Fibroblast of peridontal ligament (primary cell): ENCODE data around the gene CIC.

ENCODE experiments used
- DNase-seq: peaks from one replicate; pipeline ENCODE4 v3.0.0-alpha.2; 2010; ENCODE audit errors: extremely low read depth

Gene CIC

DNA sequence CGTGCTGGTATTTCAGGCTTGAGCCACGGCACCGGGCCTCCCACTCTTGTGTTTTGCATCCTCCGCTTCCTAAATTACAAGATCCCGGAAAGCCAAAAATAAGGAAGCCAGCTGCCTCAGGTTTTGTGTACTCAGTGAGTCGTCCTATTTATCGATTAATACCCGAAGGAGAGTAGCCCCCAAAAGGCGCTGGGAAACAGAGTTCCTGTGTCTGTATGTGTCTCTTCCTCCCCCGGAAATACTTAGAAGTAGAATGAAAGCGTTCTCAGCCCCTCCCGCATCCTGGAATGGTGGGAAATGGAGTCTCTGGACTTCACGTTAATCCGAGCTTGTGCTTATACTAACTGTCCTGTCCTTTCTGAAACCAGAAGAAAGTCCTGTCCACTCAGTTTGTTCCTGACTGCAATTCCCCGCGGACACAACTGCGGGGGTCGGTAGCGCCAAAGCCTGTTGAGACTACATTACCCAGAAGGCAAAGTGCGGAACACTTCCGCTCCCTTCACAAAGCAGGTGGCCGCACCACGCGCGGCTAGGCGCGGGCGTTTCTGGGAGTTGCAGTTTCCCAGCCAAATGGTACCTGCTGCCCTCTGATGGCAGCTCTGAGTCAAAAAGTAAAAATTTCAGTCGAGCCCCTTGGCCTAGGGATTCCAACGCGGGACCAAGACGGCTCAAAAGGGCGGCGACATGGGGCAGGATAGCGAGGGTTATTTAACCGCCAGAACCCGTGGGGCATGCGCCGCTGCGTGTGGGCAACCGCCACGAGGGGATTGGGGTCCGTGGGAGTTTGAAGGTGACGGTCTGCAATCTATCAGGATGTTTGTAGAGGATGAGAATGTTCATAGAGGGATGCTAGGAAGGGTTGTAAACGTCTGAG lies 24.5 kb upstream of the CIC start:
- peak; percentile 91 for DNase-seq

GRCh38 chr19:42245231-42245630 lies 23.8 kb upstream of the CIC start:
- DNase-seq, result no peak

DNA sequence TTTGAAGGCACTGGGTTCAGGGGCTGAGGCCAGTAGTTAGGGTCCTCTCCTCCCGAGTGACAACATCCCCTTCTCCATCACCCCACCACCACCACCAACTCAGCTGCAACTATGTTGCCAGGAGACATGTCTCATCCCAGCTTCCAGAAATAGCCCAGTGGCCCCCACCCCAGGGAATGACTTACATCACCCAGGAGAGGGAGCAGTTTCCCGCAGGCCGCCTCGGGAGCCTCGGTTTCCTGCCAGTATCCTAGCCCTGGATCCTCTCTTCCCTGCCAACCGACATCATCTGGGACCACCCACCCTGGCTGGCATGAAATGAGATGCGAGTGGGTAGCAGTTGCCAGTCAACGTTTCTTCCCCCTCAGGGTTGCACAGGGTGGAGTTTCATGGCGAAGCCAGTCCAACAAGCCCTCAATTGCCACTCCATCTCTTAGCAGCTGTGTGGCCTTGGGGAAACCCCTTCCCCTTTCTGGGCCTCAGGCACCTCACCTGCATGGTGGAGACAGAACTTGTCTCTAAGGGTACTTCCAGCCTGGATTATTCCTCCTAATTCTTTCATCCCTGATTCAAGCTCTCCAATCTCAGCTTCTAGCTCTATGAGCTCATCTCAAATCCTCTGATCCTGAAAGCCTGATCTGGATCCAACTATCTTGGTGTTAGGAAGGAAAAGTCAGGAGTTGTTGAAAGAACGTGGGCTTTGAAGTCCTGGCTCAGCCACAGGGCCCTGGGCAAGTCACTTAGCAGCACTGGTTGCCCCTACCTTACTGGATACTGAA lies 22.7 kb upstream of the CIC start:
- peak; percentile 84 for DNase-seq

DNA sequence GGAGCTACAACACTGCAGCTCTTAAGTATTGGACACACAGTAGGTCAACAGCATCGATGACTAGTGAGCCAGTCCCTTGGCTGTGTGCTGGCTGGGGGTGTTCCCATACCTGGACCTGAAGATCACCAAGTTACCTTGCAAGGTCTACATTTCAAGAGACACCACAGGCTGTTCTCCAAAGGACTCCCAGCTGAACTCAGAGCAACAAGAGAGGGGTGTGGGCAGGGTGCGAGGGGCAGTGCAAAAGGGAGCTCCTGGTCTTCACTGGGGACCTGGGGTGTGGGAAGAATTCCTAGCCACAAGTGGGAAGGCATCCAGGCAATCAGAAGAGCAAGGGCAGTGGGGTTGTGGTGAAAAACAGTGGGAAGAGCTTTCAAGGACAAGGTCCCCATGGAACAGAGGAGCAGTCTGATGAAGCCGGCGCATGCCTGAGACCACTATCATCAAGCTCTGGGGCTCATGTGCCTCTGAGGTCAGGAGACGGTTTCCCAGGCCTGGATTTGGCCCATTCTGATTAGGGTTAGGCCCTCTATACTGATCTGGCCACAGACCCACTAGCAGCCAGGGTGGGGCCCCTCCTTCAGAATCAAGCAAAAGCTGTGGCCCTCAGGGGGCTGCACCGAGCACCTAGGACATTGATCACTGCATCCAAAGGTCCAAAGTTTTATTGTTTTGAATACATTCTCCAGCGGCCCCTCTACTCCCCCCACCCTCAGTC lies 22.0 kb upstream of the CIC start:
- DNase-seq, result peak; percentile 65

GRCh38 chr19:42247640-42248199 lies 21.3 kb upstream of the CIC start:
- DNase-seq, result no peak

- no peak for DNase-seq
These were observed 20.5 kb upstream of the CIC start for GRCh38 chr19:42248270-42249148.

GRCh38 chr19:42249149-42249750 lies 19.8 kb upstream of the CIC start:
- DNase-seq, result no peak

- no peak for DNase-seq
These were observed 19.3 kb upstream of the CIC start for GRCh38 chr19:42249769-42250168.

- DNase-seq, result no peak
These were observed 18.8 kb upstream of the CIC start for GRCh38 chr19:42250183-42250665.

GRCh38 chr19:42250666-42251531 lies 18.2 kb upstream of the CIC start:
- no peak for DNase-seq

DNA sequence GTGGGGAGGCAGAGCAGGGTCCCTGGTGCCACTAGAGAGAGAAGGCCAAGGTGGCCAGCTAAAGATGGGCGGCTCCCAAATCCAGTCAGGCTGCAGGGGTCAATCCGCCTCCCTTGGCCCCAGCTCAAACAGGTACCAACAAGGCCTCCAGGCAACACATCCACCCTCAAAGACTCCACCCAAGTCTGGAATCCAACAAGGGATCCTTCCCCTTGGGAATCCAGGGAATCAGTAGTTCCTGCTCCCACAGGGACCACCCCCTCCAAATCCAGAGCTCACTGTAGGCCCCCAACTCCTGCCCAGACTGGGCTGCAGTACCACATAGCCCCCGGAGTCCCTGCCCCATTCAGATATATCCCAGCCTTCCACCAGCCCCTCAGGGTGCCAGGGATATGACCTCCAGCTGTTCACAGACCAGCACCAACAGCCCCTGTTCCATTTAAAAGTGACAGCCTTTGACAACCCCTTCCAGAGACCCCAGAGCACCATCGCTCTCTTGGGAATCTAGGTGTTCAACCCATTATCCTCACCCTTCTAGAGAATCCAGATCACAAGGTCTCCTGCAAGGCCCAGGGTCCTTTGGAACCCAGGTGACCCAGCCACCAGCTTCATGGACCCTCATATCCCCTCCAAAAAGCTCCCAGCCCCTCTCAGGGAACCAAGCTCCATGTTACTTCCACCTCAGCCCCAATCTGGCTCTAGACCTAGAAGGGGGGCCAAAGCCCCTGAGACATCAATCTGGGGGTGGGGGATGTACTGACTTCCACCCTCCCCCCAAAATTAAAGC lies 17.3 kb upstream of the CIC start:
- no peak for DNase-seq

DNA sequence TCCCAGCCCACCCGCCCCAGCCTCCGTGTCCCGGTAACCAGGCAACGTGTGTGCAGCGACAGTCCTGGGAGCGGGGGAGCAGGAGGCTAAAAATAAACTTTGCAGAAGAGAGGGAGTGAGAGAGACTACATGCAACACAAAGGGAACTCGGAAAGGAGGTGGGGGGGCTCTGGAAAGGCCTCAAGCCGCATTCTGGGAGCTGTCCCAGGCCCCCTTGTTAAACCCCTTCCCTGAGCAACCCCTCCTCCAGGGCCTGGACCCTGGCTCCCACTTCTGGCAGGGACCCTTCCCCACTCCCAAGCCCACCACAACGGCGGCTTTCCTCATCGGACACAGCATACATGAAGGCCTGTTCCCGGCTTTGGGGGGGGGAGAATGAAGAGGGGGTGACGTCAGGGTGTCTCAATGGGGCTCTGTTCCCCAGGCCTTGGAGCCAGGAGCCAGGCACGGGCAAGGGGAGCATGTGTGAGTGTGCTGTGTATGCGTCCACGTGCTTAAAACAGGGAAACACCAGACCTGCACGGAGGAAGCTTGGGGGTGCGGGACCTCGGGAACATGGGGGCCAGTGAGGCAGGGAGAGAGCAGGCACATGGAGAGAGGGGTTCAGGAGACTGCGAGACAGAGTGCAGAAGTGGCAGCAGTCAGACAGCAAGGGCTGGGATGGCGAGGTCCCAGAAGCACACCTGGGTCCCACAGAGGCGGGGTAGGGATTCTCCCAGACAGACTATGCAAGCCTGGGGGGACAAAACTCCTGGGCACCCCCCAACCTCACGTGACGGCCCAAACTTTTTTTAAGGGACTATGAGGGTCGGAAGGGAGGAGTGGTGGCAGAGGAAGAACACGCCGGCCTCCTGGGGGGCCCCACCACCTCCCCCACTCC lies 16.4 kb upstream of the CIC start:
- DNase-seq, result peak; percentile 62

DNA sequence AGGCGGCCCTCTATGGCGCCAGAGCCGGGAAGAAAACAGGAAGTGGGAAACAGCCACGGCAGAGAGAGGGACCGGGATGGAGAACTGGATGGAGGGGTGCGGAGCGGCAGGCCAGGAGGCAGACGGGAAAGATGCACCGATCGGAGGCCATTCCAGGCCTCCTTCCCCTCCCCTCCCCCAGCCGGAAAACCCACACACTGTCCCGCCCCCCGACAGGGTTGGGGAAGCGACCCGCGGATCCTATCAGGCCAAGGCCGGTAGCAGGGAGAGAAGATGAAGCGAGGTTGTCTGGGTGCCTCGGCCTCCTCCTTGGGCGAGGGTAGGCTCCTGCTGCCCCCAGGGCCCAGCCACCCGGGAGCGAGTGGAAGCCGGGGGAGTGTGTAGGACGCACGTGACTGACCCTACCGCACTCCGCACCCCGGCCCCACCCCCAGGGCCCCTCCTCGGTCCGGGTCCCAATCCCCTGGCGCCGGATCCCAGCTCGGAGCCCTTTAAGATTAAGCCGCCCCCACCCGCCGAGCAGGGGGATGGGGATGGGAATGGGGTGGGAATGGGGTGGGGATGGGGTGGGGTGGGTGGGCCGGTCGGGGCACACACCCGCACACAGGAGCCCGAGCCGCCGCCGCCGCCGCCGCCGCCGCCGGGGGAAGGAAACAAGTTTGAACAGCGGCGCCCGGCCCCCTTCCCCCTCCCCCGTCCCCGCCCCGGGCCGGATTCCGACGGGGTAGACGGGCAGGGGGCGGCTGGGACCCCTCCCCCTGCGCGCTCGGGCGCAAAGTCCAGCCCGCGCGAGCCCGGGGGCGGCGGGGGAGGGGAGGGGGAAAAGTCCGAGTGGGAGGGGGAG lies 15.6 kb upstream of the CIC start:
- DNase-seq, result no peak

GRCh38 chr19:42254089-42254849 lies 14.8 kb upstream of the CIC start:
- DNase-seq, result no peak

DNA sequence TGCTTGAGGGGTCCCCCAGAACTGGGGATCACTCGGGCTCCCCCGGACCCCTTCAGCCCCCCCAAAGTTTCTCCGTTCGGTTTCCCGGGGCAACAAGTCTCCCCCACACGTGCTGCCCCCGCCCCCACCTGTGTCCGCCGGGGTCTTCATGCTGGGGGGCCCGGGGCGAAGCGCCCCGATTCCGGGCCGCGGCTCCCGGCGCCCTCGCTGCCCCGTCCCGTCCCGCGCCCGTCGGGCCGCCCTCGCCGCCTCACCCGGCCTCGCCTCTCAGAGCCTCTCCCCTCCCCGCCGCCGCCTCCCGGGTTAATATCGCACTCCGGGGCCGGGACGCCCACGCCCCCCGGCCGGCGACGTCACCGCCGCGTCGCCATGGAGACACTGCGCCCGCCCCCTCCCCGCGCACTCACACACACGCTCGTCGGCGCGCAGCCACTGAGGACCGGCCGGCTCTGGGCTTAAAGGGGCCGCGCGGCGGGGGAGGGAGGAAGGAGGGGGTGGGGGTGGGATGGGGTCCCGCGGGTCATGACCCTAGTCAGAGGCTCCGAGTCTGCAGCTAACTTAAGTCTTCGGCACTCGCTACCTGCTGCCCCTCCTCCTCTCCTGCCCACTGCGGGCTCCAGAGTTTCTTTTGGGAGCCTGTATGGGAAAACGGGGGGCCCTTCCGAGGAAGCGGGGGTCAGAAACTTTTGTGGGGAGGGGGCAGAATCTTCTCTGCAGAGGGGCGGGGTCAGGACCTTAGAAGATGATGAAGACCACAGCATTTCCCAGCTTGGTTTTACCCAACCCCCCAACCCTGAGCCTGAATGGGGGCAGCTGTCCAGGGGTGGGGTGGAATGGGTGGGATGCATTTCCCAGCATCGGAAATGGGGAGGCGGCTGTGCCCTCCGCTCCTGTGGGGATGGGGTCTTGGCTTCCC lies 13.9 kb upstream of the CIC start, which contains the start of gene ERF:
ERF (minus strand) TSS at position 279 of the 916 bp plus-strand sequence; CDS start at position 150, 129 bp downstream.
- peak; percentile 78 for DNase-seq
